HG03442 (cell line): ENCODE results near the gene FSD1L.
"Not testable (repeated sequence)": the region's sequence is repeated elsewhere in the genome, so short reads cannot be mapped to it uniquely, and the experiment has no call there.

ENCODE experiments used
- ATAC-seq: cut with Tn5 transposase; IDR thresholded peaks from one replicate; pipeline ENCODE4 v1.9.1; 2021; ENCODE audit warnings: mild to moderate bottlenecking, moderate library complexity; ENCODE audit not compliant: unreplicated experiment

FSD1L gene

GRCh38 chr9:105539452-105539851, 91.6 kb downstream of the FSD1L start:
- ATAC-seq: no peak

DNA sequence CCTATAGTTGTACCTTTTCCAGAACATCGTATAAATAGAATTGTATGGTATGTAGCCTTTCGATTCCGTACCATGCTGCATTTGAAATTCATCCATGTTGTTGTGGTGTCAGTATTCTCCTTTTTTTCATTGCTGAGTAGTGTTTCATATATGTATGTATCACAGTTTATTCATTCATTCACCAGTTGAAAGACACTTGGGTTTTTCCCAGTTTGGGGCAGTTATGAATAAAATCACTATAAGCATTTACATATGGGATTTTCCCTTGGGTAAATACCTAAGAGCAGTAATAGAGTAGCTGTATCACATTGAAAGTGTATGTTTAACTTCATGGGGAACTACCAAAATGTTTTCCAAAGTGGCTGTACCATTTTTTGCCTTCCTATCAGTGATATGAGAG, 94.0 kb downstream of the FSD1L start:
- peak; percentile 99 for ATAC-seq

DNA sequence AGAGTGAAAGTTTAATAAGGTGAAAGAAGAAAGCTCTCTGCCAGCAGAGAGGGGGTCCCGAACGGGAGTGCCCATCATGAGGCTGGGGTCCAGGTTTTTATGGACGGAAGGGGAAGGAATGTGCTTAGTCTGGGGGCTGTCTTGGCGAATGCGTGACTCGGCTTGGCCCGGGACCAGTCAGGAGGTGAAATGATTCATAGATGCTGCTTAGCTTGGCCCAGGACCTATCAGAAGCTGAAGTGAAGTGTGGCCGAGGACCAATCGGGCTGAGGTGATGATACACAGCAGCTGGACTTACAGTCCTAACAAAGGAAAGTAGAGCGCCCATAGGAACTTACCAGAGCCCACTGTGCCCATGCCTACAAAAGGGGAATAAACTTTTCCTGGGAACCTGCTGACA, 106.2 kb downstream of the FSD1L start:
- ATAC-seq: no peak

- peak; percentile 92 for ATAC-seq
Measured at GRCh38 chr9:105557804-105558610, 110.2 kb downstream of the FSD1L start, which contains the start of gene FKTN. Gene FKTN, plus strand, starts transcription at chr9:105558131. Its CDS starts 16,902 bp downstream, at chr9:105575033.

GRCh38 chr9:105572455-105572854, 124.6 kb downstream of the FSD1L start:
- ATAC-seq: no peak

- not testable (repeated sequence) for ATAC-seq
Measured at GRCh38 chr9:105579952-105580351, 132.1 kb downstream of the FSD1L start.

GRCh38 chr9:105581550-105581949, 133.7 kb downstream of the FSD1L start:
- ATAC-seq: not testable (repeated sequence)

DNA sequence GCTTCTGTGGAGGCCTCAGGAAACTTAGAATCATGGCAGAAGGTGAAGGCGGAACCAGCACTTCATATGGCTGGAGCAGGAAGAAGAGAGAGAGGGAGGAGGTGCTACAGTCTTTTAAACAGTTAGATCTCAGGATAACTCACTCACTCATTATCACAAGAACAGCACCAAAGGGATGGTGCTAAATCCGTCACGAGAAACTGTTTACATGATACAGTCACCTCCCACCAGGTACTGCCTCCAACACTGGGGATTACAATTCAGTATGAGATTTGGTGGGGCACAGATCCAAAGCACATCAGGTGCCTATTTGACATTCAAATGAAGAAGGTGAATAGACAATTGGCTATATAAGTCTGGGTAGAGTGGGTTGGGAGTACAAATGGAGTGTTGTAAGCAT, 145.3 kb downstream of the FSD1L start:
- ATAC-seq: no peak
